Fibroblast of villous mesenchyme (primary cell): ENCODE measurements around the gene DNAJC1. TPM values are rescaled to one million over a fixed set of nuclear protein-coding genes. Genes with fewer than 3 reads are reported as not detected.

Source experiments
- DNase-seq: peaks from one replicate; pipeline ENCODE4 v3.0.0-alpha.2; 2010; ENCODE audit warnings: low read depth
- H3K4me3 ChIP-seq: 2 replicates; pipeline ENCODE4 v1.5.1; 2011; ENCODE audit warnings: low read depth, mild to moderate bottlenecking, low read length
- CTCF ChIP-seq: IDR thresholded peaks from 2 replicates; pipeline ENCODE4 v1.5.1; 2012; ENCODE audit warnings: low read depth, mild to moderate bottlenecking, low read length; ENCODE audit not compliant: insufficient read depth
- total RNA-seq: library from RNA; depleted of rRNA; stranded (reverse); fragments of >200 nt; gene quantifications from 2 replicates; pipeline ENCODE4 v1.2.3, GENCODE V29; 2012

The DNAJC1 gene
- total RNA-seq, 1 donor: 53.5 TPM

- H3K4me3 ChIP-seq: no peak overlapping the region
- no peak for DNase-seq
- no peak for TF ChIP-seq CTCF
These were observed 195.0 kb downstream of the DNAJC1 start for GRCh38 chr10:21808550-21808949.

GRCh38 chr10:21807180-21807579 is 196.3 kb downstream of the DNAJC1 start:
- no peak for TF ChIP-seq CTCF
- no peak for DNase-seq
- no peak overlapping the region for H3K4me3 ChIP-seq

- TF ChIP-seq CTCF: no peak
- no peak for DNase-seq
- no peak overlapping the region for H3K4me3 ChIP-seq
These were observed 200.2 kb downstream of the DNAJC1 start for GRCh38 chr10:21803374-21803773.

- no peak for DNase-seq
- TF ChIP-seq CTCF: no peak
These were observed 201.9 kb downstream of the DNAJC1 start for GRCh38 chr10:21801609-21802008.

GRCh38 chr10:21797984-21798765 is 205.4 kb downstream of the DNAJC1 start:
- no peak for DNase-seq
- TF ChIP-seq CTCF: no peak
- no peak overlapping the region for H3K4me3 ChIP-seq

More at GRCh38 chr10:21801609-21802008, 201.9 kb downstream of the DNAJC1 start:
- H3K4me3 ChIP-seq: no peak overlapping the region

- no peak overlapping the region for H3K4me3 ChIP-seq
- TF ChIP-seq CTCF: no peak
- DNase-seq: no peak
These were observed 206.0 kb downstream of the DNAJC1 start for GRCh38 chr10:21797533-21797932.

GRCh38 chr10:21791276-21791675 is 212.3 kb downstream of the DNAJC1 start:
- no peak for TF ChIP-seq CTCF
- no peak overlapping the region for H3K4me3 ChIP-seq
- no peak for DNase-seq
